K562 (cell line): ENCODE data around the gene ZNF724. TPM values are rescaled to one million over a fixed set of nuclear protein-coding genes. Genes with fewer than 3 reads are reported as not detected.

Source experiments
- CHD1 ChIP-seq: fragments of 200-600 bp; sonication (generic); IDR thresholded peaks from one replicate; pipeline ENCODE4 v1.6.1; 2012; ENCODE audit warnings: mild to moderate bottlenecking, moderate library complexity, low read length, inconsistent platforms
- KDM1A ChIP-seq, 2 experiments: fragments of 450-650 bp; IDR thresholded peaks; 2 replicates each; pipeline ENCODE4 v1.6.1; 2016; ENCODE audit warnings: mild to moderate bottlenecking in 2 of 2
- MTA3 ChIP-seq: fragments of 450-650 bp; formaldehyde crosslinking; IDR thresholded peaks from 2 replicates; pipeline ENCODE4 v1.6.1; 2017; ENCODE audit warnings: mild to moderate bottlenecking, borderline replicate concordance
- NR1H2 ChIP-seq: sonication (generic); formaldehyde crosslinking; IDR thresholded peaks from 2 replicates; pipeline ENCODE4 v1.4.0; 2020; ENCODE audit warnings: mild to moderate bottlenecking, missing genetic modification reagents
- POLR3A ChIP-seq: IDR thresholded peaks from 2 replicates; pipeline ENCODE4 v1.6.1; 2011; ENCODE audit warnings: borderline replicate concordance, mild to moderate bottlenecking, moderate library complexity; ENCODE audit not compliant: insufficient read length, insufficient read depth; ENCODE audit errors: extremely low read depth
- PTTG1 ChIP-seq: fragments of 450-650 bp; IDR thresholded peaks from 2 replicates; pipeline ENCODE4 v1.6.1; 2016; ENCODE audit warnings: low read depth, mild to moderate bottlenecking, missing genetic modification characterization, missing compliant biosample characterization
- SLC30A9 ChIP-seq: fragments of 250-450 bp; sonication (Bioruptor Pico); IDR thresholded peaks from 2 replicates; pipeline ENCODE4 v1.8.0; 2022; ENCODE audit warnings: mild to moderate bottlenecking, moderate library complexity
- SMARCC2 ChIP-seq: fragments of 450-650 bp; IDR thresholded peaks from 2 replicates; pipeline ENCODE4 v1.6.1; 2017; ENCODE audit warnings: antibody characterized with exemption, moderate library complexity, mild to moderate bottlenecking, low read depth
- SMC3 ChIP-seq: conservative IDR thresholded peaks from 2 replicates; pipeline ENCODE4 v1.6.1; 2011; ENCODE audit warnings: low read depth, low read length, improper control_type of control experiment; ENCODE audit not compliant: insufficient read depth
- STAT5B ChIP-seq: fragments of 250-450 bp; sonication (Bioruptor Pico); IDR thresholded peaks from 2 replicates; pipeline ENCODE4 v1.8.0; 2021; ENCODE audit warnings: mild to moderate bottlenecking, inconsistent platforms
- TAF1 ChIP-seq: IDR thresholded peaks from 2 replicates; pipeline ENCODE4 v1.6.1; 2011; ENCODE audit warnings: mild to moderate bottlenecking, low read length, moderate library complexity; ENCODE audit not compliant: insufficient read depth, control insufficient read depth, severe bottlenecking; ENCODE audit errors: extremely low read depth
- ZNF175 ChIP-seq: fragments of 200-800 bp; sonication (Bioruptor generic); IDR thresholded peaks from 2 replicates; pipeline ENCODE4 v1.6.1; 2016; ENCODE audit warnings: low read depth, mild to moderate bottlenecking, missing genetic modification characterization, missing compliant biosample characterization
- polyA plus RNA-seq, 8 experiments: library from polyadenylated mRNA; depleted of rRNA in 4 of 8; stranded (reverse) in 5 of 8; unstranded in 3 of 8; fragments of >200 nt; fragmentation: Nextera tagmentation in 2 of 8; fragmentation: Illumina TruSeq in 1 of 8; extraction: Ambion mirVana in 2 of 8; extraction: Trizol in 1 of 8; gene quantifications; 2 replicates each; pipeline versions ENCODE4 v1.2.1 to v1.2.3, GENCODE V29; 2011 to 2014; ENCODE audit warnings: inconsistent platforms in 1 of 8, missing spikeins in 1 of 8
- total RNA-seq, 7 experiments: library from RNA; depleted of rRNA in 6 of 7; stranded (reverse); fragments of >200 nt in 6 of 7; fragmentation: Illumina TruSeq in 2 of 7; extraction: Trizol in 2 of 7; gene quantifications; 2 replicates each; pipeline versions ENCODE4 v1.2.1 to v1.2.3, GENCODE V29; 2011 to 2021; ENCODE audit warnings: low replicate concordance in 1 of 7
- TF ChIP-seq, protein P1 (sequence below): sonication (generic); formaldehyde crosslinking; IDR thresholded peaks from 2 replicates; pipeline ENCODE4 v1.8.0; 2023; ENCODE audit warnings: missing genetic modification reagents, mild to moderate bottlenecking, borderline replicate concordance

The ZNF724 gene
- total and polyA plus RNA-seq, 9 of the 15 experiments (the other 6 are each of a cell fraction or from before 2014, with no cell fraction given), result 0.18 to 4.2 (median 1.8) TPM

DNA sequence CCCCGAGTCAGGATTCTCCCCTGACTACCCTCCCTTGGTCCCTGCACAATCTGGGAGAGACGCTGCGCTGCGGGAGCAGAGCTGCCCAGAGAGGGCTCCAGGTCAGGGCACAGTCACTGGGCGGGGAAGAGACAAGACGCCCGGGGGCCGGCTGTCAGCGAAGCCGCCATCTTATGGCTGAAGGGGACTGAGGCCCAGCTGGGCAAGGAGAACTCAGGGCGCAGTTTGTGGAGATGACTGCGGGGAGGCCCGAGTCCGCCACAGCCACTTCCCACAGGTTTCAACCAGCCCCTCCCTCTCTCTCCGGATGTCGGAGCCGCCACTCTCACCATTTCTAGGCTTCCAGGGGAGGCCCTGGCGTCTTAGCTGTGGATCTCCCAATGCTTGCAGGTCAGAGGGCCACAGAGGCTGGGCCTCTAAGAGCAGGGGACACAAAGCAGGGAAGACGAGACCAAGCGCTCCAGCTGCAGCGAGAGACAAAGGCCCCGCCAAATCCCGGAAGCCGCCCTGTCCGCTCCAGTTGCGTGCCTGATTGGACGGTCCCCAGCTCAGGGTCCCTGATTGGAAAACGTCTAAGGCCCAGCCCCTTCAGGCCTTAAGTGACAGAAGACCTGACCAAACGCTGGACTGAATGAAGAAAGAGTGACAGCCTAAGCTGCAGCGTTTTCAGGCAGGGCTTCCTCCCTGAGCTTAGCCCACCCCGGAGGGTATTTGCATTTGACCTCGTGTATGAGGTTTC is at the start of gene ZNF724 (continued):
- TF ChIP-seq SLC30A9 (CRISPR knock-in tag) (no peak), POLR3A (no peak), MTA3 (no peak), SMARCC2 (no peak), PTTG1 (tag) (no peak), SMC3 (no peak), TAF1 (no peak), NR1H2 (CRISPR knock-in tag) (no peak), CHD1 (no peak), STAT5B (CRISPR knock-in tag) (no peak), KDM1A (IDR thresholded peaks at IDR 0.05) (no peak), ZNF175 (CRISPR knock-in tag) (no peak)
- TF ChIP-seq, protein P1, sequence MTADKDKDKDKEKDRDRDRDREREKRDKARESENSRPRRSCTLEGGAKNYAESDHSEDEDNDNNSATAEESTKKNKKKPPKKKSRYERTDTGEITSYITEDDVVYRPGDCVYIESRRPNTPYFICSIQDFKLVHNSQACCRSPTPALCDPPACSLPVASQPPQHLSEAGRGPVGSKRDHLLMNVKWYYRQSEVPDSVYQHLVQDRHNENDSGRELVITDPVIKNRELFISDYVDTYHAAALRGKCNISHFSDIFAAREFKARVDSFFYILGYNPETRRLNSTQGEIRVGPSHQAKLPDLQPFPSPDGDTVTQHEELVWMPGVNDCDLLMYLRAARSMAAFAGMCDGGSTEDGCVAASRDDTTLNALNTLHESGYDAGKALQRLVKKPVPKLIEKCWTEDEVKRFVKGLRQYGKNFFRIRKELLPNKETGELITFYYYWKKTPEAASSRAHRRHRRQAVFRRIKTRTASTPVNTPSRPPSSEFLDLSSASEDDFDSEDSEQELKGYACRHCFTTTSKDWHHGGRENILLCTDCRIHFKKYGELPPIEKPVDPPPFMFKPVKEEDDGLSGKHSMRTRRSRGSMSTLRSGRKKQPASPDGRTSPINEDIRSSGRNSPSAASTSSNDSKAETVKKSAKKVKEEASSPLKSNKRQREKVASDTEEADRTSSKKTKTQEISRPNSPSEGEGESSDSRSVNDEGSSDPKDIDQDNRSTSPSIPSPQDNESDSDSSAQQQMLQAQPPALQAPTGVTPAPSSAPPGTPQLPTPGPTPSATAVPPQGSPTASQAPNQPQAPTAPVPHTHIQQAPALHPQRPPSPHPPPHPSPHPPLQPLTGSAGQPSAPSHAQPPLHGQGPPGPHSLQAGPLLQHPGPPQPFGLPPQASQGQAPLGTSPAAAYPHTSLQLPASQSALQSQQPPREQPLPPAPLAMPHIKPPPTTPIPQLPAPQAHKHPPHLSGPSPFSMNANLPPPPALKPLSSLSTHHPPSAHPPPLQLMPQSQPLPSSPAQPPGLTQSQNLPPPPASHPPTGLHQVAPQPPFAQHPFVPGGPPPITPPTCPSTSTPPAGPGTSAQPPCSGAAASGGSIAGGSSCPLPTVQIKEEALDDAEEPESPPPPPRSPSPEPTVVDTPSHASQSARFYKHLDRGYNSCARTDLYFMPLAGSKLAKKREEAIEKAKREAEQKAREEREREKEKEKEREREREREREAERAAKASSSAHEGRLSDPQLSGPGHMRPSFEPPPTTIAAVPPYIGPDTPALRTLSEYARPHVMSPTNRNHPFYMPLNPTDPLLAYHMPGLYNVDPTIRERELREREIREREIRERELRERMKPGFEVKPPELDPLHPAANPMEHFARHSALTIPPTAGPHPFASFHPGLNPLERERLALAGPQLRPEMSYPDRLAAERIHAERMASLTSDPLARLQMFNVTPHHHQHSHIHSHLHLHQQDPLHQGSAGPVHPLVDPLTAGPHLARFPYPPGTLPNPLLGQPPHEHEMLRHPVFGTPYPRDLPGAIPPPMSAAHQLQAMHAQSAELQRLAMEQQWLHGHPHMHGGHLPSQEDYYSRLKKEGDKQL, result no peak
- TF ChIP-seq, all 486 proteins: peak for 17
